ENCODE measurements around the gene CDK4. TPM values are rescaled to one million over a fixed set of nuclear protein-coding genes. Genes with fewer than 3 reads are reported as not detected.

Gene CDK4
- total RNA-seq, 1 donor from 2014 or later: 140 TPM

DNA sequence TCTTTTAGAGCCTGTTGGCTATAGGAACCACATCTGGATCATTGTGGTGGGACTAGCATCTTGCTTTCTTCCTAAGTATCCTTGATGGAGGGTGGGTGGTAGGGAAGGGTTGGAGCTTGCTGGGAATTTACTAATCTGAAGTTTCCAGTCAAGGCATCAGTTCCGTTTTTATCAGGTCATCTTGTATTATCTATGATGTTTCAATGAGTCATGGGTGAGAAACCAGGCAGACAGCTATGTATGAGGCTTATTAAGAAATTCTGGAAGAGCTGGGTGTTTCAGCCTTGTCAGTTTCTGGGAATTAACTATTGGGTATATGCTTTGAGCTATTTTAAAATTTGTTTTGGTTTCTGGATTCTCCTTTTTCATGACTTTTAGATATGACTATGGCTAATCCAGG, 41.8 kb upstream of the CDK4 start:
- no peak overlapping the region for H3K4me3 Mint-ChIP-seq (ENCODE audit: unreplicated experiment)
- H3K9me3 Mint-ChIP-seq (ENCODE audit: low read depth): no peaks in the 10 kb centered on the region
- H3K27ac Mint-ChIP-seq (ENCODE audit: unreplicated experiment): peak overlapping the region; percentile 19
- no peak for DNase-seq (ENCODE audit: low spot score)
- peaks cover 18% of the 10 kb centered on the region for H3K36me3 Mint-ChIP-seq (ENCODE audit: low read depth)
- TF ChIP-seq, protein P1, sequence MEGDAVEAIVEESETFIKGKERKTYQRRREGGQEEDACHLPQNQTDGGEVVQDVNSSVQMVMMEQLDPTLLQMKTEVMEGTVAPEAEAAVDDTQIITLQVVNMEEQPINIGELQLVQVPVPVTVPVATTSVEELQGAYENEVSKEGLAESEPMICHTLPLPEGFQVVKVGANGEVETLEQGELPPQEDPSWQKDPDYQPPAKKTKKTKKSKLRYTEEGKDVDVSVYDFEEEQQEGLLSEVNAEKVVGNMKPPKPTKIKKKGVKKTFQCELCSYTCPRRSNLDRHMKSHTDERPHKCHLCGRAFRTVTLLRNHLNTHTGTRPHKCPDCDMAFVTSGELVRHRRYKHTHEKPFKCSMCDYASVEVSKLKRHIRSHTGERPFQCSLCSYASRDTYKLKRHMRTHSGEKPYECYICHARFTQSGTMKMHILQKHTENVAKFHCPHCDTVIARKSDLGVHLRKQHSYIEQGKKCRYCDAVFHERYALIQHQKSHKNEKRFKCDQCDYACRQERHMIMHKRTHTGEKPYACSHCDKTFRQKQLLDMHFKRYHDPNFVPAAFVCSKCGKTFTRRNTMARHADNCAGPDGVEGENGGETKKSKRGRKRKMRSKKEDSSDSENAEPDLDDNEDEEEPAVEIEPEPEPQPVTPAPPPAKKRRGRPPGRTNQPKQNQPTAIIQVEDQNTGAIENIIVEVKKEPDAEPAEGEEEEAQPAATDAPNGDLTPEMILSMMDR (IDR thresholded peaks at IDR 0.05): no peak
- H3K27me3 Mint-ChIP-seq (ENCODE audit: low read depth): no peaks in the 10 kb centered on the region
- peaks cover 8% of the 10 kb centered on the region for H3K4me1 Mint-ChIP-seq (ENCODE audit: low read depth)

DNA sequence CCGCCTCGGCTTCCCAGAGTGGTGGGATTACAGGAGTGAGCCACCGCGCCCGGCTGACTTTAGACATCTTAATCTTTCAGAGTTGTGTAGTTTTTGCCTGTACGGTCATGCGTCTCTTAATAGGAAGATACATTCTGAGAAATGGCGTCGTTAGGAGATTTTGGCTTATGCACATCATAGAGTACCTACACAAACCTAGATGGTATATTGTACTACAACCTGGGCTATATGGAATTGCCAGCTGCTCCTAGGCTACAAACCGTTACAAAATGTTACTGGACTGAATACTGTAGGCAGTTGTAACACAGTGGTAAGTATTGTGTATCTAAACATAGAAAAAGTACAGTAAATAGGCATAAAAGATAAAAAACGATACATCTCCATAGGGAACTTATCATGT, 31.8 kb upstream of the CDK4 start:
- TF ChIP-seq, protein P1 (IDR thresholded peaks at IDR 0.05): no peak
- Mint-ChIP-seq H3K27ac (ENCODE audit: unreplicated experiment) (peak overlapping the region; percentile 41), H3K4me1 (ENCODE audit: low read depth) (peaks cover 16% of the 10 kb centered on the region), H3K4me3 (ENCODE audit: unreplicated experiment) (no peak overlapping the region), H3K27me3 (ENCODE audit: low read depth) (no peaks in the 10 kb centered on the region), H3K9me3 (ENCODE audit: low read depth) (no peaks in the 10 kb centered on the region), H3K36me3 (ENCODE audit: low read depth) (peaks cover 16% of the 10 kb centered on the region)
- DNase-seq (ENCODE audit: low spot score): no peak

DNA sequence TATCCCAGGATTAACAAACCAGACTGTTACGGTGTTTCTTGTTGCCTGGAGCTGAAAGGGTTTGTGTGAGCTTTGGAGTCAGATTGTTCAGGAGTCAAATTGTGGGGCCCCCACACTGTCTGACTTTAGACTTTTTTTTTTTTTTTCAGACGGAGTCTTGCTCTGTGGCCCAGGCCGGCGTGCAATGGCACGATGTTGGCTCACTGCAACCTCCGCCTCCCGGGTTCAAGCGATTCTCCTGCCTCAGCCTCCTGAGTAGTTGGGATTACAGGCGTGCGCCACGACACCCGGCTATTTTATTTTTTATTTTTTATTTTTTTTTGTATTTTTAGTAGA, 31.3 kb upstream of the CDK4 start:
- DNase-seq (ENCODE audit: low spot score): no peak
- Mint-ChIP-seq H3K27ac (ENCODE audit: unreplicated experiment) (no peak overlapping the region), H3K4me1 (ENCODE audit: low read depth) (peaks cover 16% of the 10 kb centered on the region)

DNA sequence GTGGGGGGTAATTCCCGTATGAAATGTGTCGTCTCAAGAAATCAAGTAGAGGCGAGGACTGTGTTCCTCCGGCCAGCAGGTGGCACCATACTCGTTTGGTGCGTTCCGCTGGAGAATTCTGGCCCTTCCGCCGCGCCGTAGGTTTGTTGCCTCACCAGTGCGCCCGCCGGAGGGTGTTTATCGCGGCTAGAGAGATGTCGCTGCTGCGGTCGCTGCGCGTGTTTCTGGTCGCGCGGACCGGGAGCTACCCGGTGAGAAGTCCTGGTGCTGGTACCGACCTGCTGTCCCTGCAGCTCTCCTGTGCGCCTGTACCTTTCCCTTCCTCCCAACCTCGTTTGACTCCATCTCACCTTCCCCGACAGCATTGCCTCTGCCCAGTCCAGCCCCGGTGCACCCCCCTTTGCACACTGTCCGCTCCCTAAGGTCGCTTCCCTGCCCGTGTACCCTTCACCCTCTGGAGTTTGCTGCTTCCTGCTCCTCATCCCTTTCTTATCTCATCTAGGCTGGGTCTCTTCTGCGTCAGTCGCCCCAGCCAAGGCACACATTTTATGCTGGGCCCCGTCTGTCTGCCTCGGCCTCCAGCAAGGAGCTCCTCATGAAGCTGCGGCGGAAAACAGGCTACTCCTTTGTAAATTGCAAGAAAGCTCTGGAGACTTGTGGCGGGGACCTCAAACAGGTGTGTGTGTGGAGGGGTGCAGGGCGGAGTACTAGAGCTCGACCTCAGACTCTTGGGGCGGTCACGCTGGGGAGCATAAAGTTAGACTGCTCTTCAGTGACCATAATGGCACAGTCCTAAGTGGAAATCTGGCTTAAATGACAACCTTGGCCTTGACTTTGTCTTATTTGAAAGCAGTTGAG, 30.7 kb upstream of the CDK4 start, which contains the start of gene TSFM:
TSFM (plus strand) TSS at position 180 of the 858 bp plus-strand sequence; CDS start at position 195, 15 bp downstream.
- H3K27me3 Mint-ChIP-seq (ENCODE audit: low read depth): no peaks in the 10 kb centered on the region
- no peaks in the 10 kb centered on the region for H3K9me3 Mint-ChIP-seq (ENCODE audit: low read depth)
- peak within 1 kb of the TSS; percentile 92 for H3K27ac Mint-ChIP-seq (ENCODE audit: unreplicated experiment)
- peak; percentile 97 for DNase-seq (ENCODE audit: low spot score)
- H3K36me3 Mint-ChIP-seq (ENCODE audit: low read depth): peaks cover 12% of the 10 kb centered on the region
- H3K4me3 Mint-ChIP-seq (ENCODE audit: unreplicated experiment): peak within 1 kb of the TSS; percentile 99
- TF ChIP-seq, protein P1 (IDR thresholded peaks at IDR 0.05): peak; percentile 96
- peaks cover 16% of the 10 kb centered on the region for H3K4me1 Mint-ChIP-seq (ENCODE audit: low read depth)

More for the DNA sequence above, 31.3 kb upstream of the CDK4 start:
- Mint-ChIP-seq H3K9me3 (ENCODE audit: low read depth) (no peaks in the 10 kb centered on the region), H3K4me3 (ENCODE audit: unreplicated experiment) (peak overlapping the region; percentile 99), H3K27me3 (ENCODE audit: low read depth) (no peaks in the 10 kb centered on the region), H3K36me3 (ENCODE audit: low read depth) (peaks cover 13% of the 10 kb centered on the region)
- TF ChIP-seq, protein P1 (IDR thresholded peaks at IDR 0.05): no peak

DNA sequence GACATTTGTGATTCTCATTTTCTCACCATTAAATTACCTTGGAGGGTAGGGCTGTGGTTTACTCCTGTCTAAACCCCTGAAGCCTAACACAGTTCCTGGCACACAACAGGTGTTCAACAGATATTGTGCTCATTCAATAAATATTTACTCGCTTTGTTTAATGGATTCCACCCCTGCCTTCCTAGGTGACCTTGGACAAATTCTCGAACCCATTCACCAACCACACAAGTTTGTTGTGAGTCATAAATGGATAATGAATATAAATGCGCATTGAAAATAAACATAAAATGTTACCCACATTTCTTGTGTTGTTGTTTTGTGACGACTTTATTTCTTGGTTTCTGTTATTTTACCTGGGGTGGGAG, 30.1 kb upstream of the CDK4 start:
- H3K4me1 Mint-ChIP-seq (ENCODE audit: low read depth): peaks cover 16% of the 10 kb centered on the region
- TF ChIP-seq, protein P1 (IDR thresholded peaks at IDR 0.05): no peak
- H3K36me3 Mint-ChIP-seq (ENCODE audit: low read depth): peaks cover 10% of the 10 kb centered on the region
- H3K27ac Mint-ChIP-seq (ENCODE audit: unreplicated experiment): peak overlapping the region; percentile 92
- H3K9me3 Mint-ChIP-seq (ENCODE audit: low read depth): no peaks in the 10 kb centered on the region
- DNase-seq (ENCODE audit: low spot score): no peak
- H3K4me3 Mint-ChIP-seq (ENCODE audit: unreplicated experiment): peak overlapping the region; percentile 99
- H3K27me3 Mint-ChIP-seq (ENCODE audit: low read depth): no peaks in the 10 kb centered on the region

Data from chondrocyte (in vitro differentiated cells).